Testis (tissue), 3 donors: ENCODE measurements around the gene HMG20A. TPM values are rescaled to one million over a fixed set of nuclear protein-coding genes. Genes with fewer than 3 reads are reported as not detected.

Source experiments
- DNase-seq: peaks from one replicate; pipeline ENCODE4 v3.0.0-alpha.2; 2019
- H3K27ac ChIP-seq, 2 donors: fragments of 200-600 bp; sonication (generic); one replicate each; pipeline ENCODE4 v1.5.1; 2019
- H3K27me3 ChIP-seq: fragments of 200-600 bp; sonication (generic); one replicate; pipeline ENCODE4 v1.5.1; 2019
- H3K36me3 ChIP-seq: fragments of 200-600 bp; sonication (generic); one replicate; pipeline ENCODE4 v1.5.1; 2017; ENCODE audit warnings: low read depth; ENCODE audit errors: missing control alignments
- H3K4me1 ChIP-seq: fragments of 200-600 bp; sonication (generic); one replicate; pipeline ENCODE4 v1.5.1; 2019
- H3K4me3 ChIP-seq, 2 donors: fragments of 200-600 bp; sonication (generic); one replicate each; pipeline ENCODE4 v1.5.1; 2017 to 2019
- H3K9me3 ChIP-seq: fragments of 200-600 bp; sonication (generic); one replicate; pipeline ENCODE4 v1.5.1; 2017
- POLR2A ChIP-seq: fragments of 450-650 bp; IDR thresholded peaks from one replicate; pipeline ENCODE4 v1.6.1; 2017; ENCODE audit warnings: antibody characterized with exemption, mild to moderate bottlenecking, moderate library complexity
- WGBS, 2 donors: methylation state at CpG; one replicate each; pipeline ENCODE4 v1.1.5; 2018; 5-methylcytosine and 5-hydroxymethylcytosine counted together
- intact Hi-C: fragments of 100-400 bp; cut with DNase I; formaldehyde crosslinking; loops from one replicate; pipeline ENCODE4 v1.15.1; 2023; ENCODE audit warnings: low total_unique reads
- polyA plus RNA-seq: library from polyadenylated mRNA; stranded (reverse); fragments of 350-450 nt; fragmentation: Illumina TruSeq; extraction: RNeasy Lipid Tissue Mini Kit (QIAGEN cat#74804); gene quantifications from one replicate; pipeline ENCODE4 v1.2.3, GENCODE V29; 2014; ENCODE audit warnings: low read depth, low replicate concordance; ENCODE audit not compliant: insufficient read depth
- total RNA-seq, 2 donors: library from RNA; depleted of rRNA; stranded (reverse); fragments of >200 nt; gene quantifications; one replicate each; pipeline ENCODE4 v1.2.3, GENCODE V29; 2016
- TF ChIP-seq, protein P1 (sequence below), 3 experiments: fragments of 450-650 bp in 2 of 3; fragments of 200-600 bp in 1 of 3; sonication (generic) in 1 of 3; IDR thresholded peaks; one replicate each; pipeline ENCODE4 v1.5.1; 2016 to 2019; ENCODE audit warnings: antibody characterized with exemption in 3 of 3, mild to moderate bottlenecking in 2 of 3, moderate library complexity in 1 of 3

HMG20A gene
- total and polyA plus RNA-seq, 3 donors from 2014 or later = 44.2 to 87.7 (median 76.9) TPM

GRCh38 chr15:77395013-77395774 lies 25.5 kb upstream of the HMG20A start:
- H3K9me3 ChIP-seq = no peaks in the 10 kb centered on the region
- H3K27me3 ChIP-seq = no peaks in the 10 kb centered on the region
- 88 to 90% methylated on average over 3 of the region's 3 CpGs for WGBS, 2 donors
- TF ChIP-seq, protein P1, sequence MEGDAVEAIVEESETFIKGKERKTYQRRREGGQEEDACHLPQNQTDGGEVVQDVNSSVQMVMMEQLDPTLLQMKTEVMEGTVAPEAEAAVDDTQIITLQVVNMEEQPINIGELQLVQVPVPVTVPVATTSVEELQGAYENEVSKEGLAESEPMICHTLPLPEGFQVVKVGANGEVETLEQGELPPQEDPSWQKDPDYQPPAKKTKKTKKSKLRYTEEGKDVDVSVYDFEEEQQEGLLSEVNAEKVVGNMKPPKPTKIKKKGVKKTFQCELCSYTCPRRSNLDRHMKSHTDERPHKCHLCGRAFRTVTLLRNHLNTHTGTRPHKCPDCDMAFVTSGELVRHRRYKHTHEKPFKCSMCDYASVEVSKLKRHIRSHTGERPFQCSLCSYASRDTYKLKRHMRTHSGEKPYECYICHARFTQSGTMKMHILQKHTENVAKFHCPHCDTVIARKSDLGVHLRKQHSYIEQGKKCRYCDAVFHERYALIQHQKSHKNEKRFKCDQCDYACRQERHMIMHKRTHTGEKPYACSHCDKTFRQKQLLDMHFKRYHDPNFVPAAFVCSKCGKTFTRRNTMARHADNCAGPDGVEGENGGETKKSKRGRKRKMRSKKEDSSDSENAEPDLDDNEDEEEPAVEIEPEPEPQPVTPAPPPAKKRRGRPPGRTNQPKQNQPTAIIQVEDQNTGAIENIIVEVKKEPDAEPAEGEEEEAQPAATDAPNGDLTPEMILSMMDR (IDR thresholded peaks at IDR 0.05) = no peak
- TF ChIP-seq POLR2A = no peak
- H3K36me3 ChIP-seq = no peaks in the 10 kb centered on the region
- peaks cover 2% of the 10 kb centered on the region for H3K4me1 ChIP-seq
- no peak overlapping the region for H3K4me3 ChIP-seq
- H3K27ac ChIP-seq = no peak overlapping the region
- no peak for DNase-seq
- intact Hi-C loops = no loop called here

DNA sequence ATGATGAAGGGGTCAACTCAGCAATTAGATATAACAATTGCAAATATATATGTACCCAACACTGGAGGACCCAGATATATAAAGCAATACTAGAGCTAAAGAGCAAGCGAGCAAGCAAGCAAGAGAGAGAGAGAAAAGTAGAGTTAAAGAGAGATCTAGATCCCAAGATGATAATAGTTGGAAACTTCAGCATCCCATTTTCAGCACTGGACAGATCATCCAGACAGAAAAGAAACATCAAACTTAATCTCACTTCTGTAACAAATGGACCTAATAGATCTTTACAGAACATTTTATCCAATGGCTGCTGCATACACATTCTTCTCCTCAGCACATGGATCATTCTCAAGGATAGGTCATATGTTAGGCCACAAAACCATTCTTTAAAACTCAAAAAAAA lies 24.0 kb upstream of the HMG20A start:
- H3K4me3 ChIP-seq = no peak overlapping the region
- no peak for DNase-seq
- no peak overlapping the region for H3K27ac ChIP-seq
- no peaks in the 10 kb centered on the region for H3K9me3 ChIP-seq
- no peaks in the 10 kb centered on the region for H3K36me3 ChIP-seq
- TF ChIP-seq POLR2A = no peak
- TF ChIP-seq, protein P1 (IDR thresholded peaks at IDR 0.05) = no peak
- intact Hi-C loops = no loop called here
- WGBS, 2 donors = 89 to 95% methylated on average over 1 of the region's 1 CpG
- no peaks in the 10 kb centered on the region for H3K4me1 ChIP-seq
- no peaks in the 10 kb centered on the region for H3K27me3 ChIP-seq

GRCh38 chr15:77398927-77399326 lies 21.8 kb upstream of the HMG20A start:
- 92 to 100% methylated on average over 1 of the region's 1 CpG for WGBS, 2 donors
- H3K36me3 ChIP-seq = no peaks in the 10 kb centered on the region
- no peaks in the 10 kb centered on the region for H3K9me3 ChIP-seq

DNA sequence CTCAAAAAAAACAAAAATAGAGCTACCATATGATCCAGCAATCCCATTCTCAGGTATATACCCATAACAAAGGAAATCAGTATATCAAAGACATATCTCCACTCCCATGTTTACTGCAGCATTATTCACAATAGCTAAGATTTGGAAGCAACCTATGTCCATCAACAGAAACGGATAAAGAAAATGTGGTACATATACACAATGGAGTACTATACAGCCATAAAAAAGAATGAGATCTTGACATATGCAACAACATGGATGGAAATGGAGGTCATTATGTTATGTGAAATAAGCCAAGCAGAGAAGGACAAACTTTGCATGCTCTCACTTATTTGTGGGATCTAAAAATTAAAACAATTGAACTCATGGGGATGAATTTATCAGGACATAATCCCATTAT lies 20.4 kb upstream of the HMG20A start:
- DNase-seq = no peak
- Histone ChIP-seq H3K27ac (no peak overlapping the region), H3K4me3 (no peak overlapping the region), H3K27me3 (no peaks in the 10 kb centered on the region), H3K9me3 (no peaks in the 10 kb centered on the region), H3K36me3 (no peaks in the 10 kb centered on the region), H3K4me1 (no peaks in the 10 kb centered on the region)
- TF ChIP-seq, protein P1 (IDR thresholded peaks at IDR 0.05) = no peak
- TF ChIP-seq POLR2A = no peak
- intact Hi-C loops = no loop called here
- WGBS, 2 donors = 92 to 100% methylated on average over 1 of the region's 1 CpG

More at GRCh38 chr15:77398927-77399326, 21.8 kb upstream of the HMG20A start:
- Histone ChIP-seq H3K4me3 (no peak overlapping the region), H3K27me3 (no peaks in the 10 kb centered on the region), H3K27ac (no peak overlapping the region), H3K4me1 (no peaks in the 10 kb centered on the region)
- intact Hi-C loops = no loop called here
- TF ChIP-seq, protein P1 (IDR thresholded peaks at IDR 0.05) = no peak
- TF ChIP-seq POLR2A = no peak
- DNase-seq = no peak
